GM12878 (cell line): ENCODE data around the gene WDR72. TPM values are rescaled to one million over a fixed set of nuclear protein-coding genes. Genes with fewer than 3 reads are reported as not detected.

Source experiments
- ATAC-seq: fragments of 200-7000 bp; cut with Tn5 transposase; 3 replicates; pipeline ENCODE4 v1.9.1; 2020; ENCODE audit warnings: mild to moderate bottlenecking, moderate library complexity
- BruUV-seq: library from RNA; stranded (reverse); fragments of 400-500 nt; replicated peaks from 2 replicates; lab custom pipeline; 2021; lab: Mats Ljungman, UMichigan
- CTCF ChIA-PET: fragments of 300-600 bp; sonication (Branson Sonifier 250); formaldehyde crosslinking; extraction: SDS; loops from one replicate; lab custom pipeline; 2021; ENCODE audit warnings: inconsistent platforms; lab: Yijun Ruan, JAX
- POLR2A ChIA-PET: fragments of 350-600 bp; formaldehyde crosslinking; extraction: SDS; loops from one replicate; lab custom pipeline; 2021; ENCODE audit warnings: inconsistent platforms; lab: Charles Lee
- RAD21 ChIA-PET: fragments of 300-600 bp; sonication (Branson Sonifier 250); formaldehyde crosslinking; loops from one replicate; lab custom pipeline; 2023; ENCODE audit warnings: antibody characterized with exemption; ENCODE audit not compliant: unreplicated experiment; lab: Charles Lee
- SMC1A ChIA-PET: fragments of 300-600 bp; sonication (Branson Sonifier 250); formaldehyde crosslinking; loops from one replicate; lab custom pipeline; 2023; ENCODE audit not compliant: unreplicated experiment, uncharacterized antibody; lab: Charles Lee
- DNase-seq: peaks from one replicate; pipeline ENCODE4 v3.0.0-alpha.2; 2011; ENCODE audit warnings: low read depth, low spot score
- FAIRE-seq: peaks from 3 replicates; lab custom pipeline; 2011; peaks lifted over from hg19 to GRCh38; lab: Jason Lieb, UNC
- H2AFZ ChIP-seq: 2 replicates; pipeline ENCODE4 v1.6.0; 2011; ENCODE audit warnings: low read depth, low read length, control low read depth; ENCODE audit not compliant: control insufficient read depth
- H3K27ac ChIP-seq: 2 replicates; pipeline ENCODE4 v1.5.1; 2011; ENCODE audit warnings: control low read depth; ENCODE audit not compliant: control insufficient read depth, insufficient read depth
- H3K27me3 ChIP-seq, 2 experiments: replicated peaks in 1 of 2; 2 replicates each; pipeline versions ENCODE4 v1.6.0 to v1.6.1; 2011; ENCODE audit warnings: low read length in 1 of 2; ENCODE audit not compliant: control insufficient read depth in 2 of 2, insufficient read depth in 2 of 2
- H3K36me3 ChIP-seq, 2 experiments: 2 replicates each; pipeline ENCODE4 v1.5.1; 2011; ENCODE audit warnings: low read length in 1 of 2; ENCODE audit not compliant: control insufficient read depth in 2 of 2, insufficient read depth in 2 of 2
- H3K4me1 ChIP-seq: 2 replicates; pipeline ENCODE4 v1.6.1; 2011; ENCODE audit warnings: mild to moderate bottlenecking, low read length, moderate library complexity, mixed read lengths; ENCODE audit not compliant: control insufficient read depth, insufficient read depth
- H3K4me2 ChIP-seq: 2 replicates; pipeline ENCODE4 v1.6.0; 2011; ENCODE audit warnings: control low read depth; ENCODE audit not compliant: control insufficient read depth, insufficient read depth
- H3K4me3 ChIP-seq: fragments of 200-600 bp; sonication (generic); 2 replicates; pipeline ENCODE4 v1.5.1; 2016
- H3K79me2 ChIP-seq: 2 replicates; pipeline ENCODE4 v1.6.0; 2011; ENCODE audit warnings: low read length; ENCODE audit not compliant: control insufficient read depth, insufficient read depth
- H3K9ac ChIP-seq: 2 replicates; pipeline ENCODE4 v1.8.0; 2011; ENCODE audit warnings: low read length, control low read depth, mixed read lengths; ENCODE audit not compliant: control insufficient read depth, insufficient read depth
- H3K9me3 ChIP-seq: replicated peaks from 3 replicates; pipeline ENCODE4 v1.5.1; 2011; ENCODE audit warnings: mild to moderate bottlenecking, low read length; ENCODE audit not compliant: control insufficient read depth, insufficient read depth
- H4K20me1 ChIP-seq: 2 replicates; pipeline ENCODE4 v1.6.0; 2011; ENCODE audit not compliant: control insufficient read depth, insufficient read depth
- ASH2L ChIP-seq: fragments of 300-600, 200-600 bp; sonication (generic); IDR thresholded peaks from 2 replicates; pipeline ENCODE4 v1.6.1; 2017; ENCODE audit warnings: low read depth, mild to moderate bottlenecking, borderline replicate concordance
- FOXK2 ChIP-seq: fragments of 450-650 bp; IDR thresholded peaks from 2 replicates; pipeline ENCODE4 v1.6.1; 2017; ENCODE audit warnings: mild to moderate bottlenecking, moderate library complexity
- IRF4 ChIP-seq: IDR thresholded peaks from 2 replicates; pipeline ENCODE4 v1.6.1; 2011; ENCODE audit warnings: low read depth, low read length
- PAX5 ChIP-seq: IDR thresholded peaks from 2 replicates; pipeline ENCODE4 v1.6.1; 2011; ENCODE audit warnings: low read depth, low read length, borderline replicate concordance
- RAD51 ChIP-seq: fragments of 450-650 bp; IDR thresholded peaks from 2 replicates; pipeline ENCODE4 v1.6.1; 2016; ENCODE audit warnings: moderate library complexity, mild to moderate bottlenecking, inconsistent platforms
- RBBP5 ChIP-seq: fragments of 200-600 bp; sonication (generic); conservative IDR thresholded peaks from 2 replicates; pipeline ENCODE4 v1.6.1; 2016
- SMC3 ChIP-seq: IDR thresholded peaks from 2 replicates; pipeline ENCODE4 v1.6.1; 2011; ENCODE audit warnings: low read length, improper control_type of control experiment, borderline replicate concordance
- SUZ12 ChIP-seq: fragments of 200-600 bp; sonication (generic); IDR thresholded peaks from one replicate; pipeline ENCODE4 v1.6.1; 2018; ENCODE audit warnings: antibody characterized with exemption, mild to moderate bottlenecking; ENCODE audit not compliant: unreplicated experiment
- TBL1XR1 ChIP-seq: IDR thresholded peaks from 2 replicates; pipeline ENCODE4 v1.6.1; 2012; ENCODE audit warnings: low read depth, low read length, improper control_type of control experiment
- TCF12 ChIP-seq: IDR thresholded peaks from 2 replicates; pipeline ENCODE4 v1.6.1; 2011; ENCODE audit warnings: low read depth, mild to moderate bottlenecking, low read length
- TCF3 ChIP-seq: IDR thresholded peaks from 2 replicates; pipeline ENCODE4 v1.6.1; 2012; ENCODE audit warnings: low read depth, mild to moderate bottlenecking, low read length, borderline replicate concordance; ENCODE audit not compliant: insufficient read depth
- ZSCAN29 ChIP-seq: fragments of 450-650 bp; IDR thresholded peaks from 2 replicates; pipeline ENCODE4 v1.6.1; 2017; ENCODE audit warnings: mild to moderate bottlenecking, moderate library complexity
- WGBS: methylation state at CpG from one replicate; pipeline ENCODE4 v1.1.6; 2016; ENCODE audit warnings: low lambda C conversion rate; ENCODE audit not compliant: insufficient replicate concordance, insufficient coverage; ENCODE audit errors: missing lambda C conversion rate; 5-methylcytosine and 5-hydroxymethylcytosine counted together
- in situ Hi-C: fragments of 300-500 bp; cut with MboI; formaldehyde crosslinking; loops from 9 replicates; pipeline ENCODE4 v1.14.3; 2018; ENCODE audit warnings: mixed read lengths
- intact Hi-C: fragments of 100-400 bp; cut with micrococcal nuclease; formaldehyde crosslinking; loops from one replicate; pipeline ENCODE4 v1.14.2; 2022; ENCODE audit not compliant: unreplicated experiment
- polyA plus RNA-seq, 11 experiments: library from polyadenylated mRNA; depleted of rRNA in 4 of 11; unstranded in 6 of 11; stranded (reverse) in 5 of 11; fragments of >200 nt; fragmentation: Nextera tagmentation in 4 of 11; fragmentation: Illumina TruSeq in 1 of 11; extraction: Ambion mirVana in 4 of 11; extraction: Trizol in 1 of 11; gene quantifications; 1 replicate in 1 of 11; 2 replicates in 10 of 11; pipeline versions ENCODE4 v1.2.1 to v1.2.3, GENCODE V29; 2011 to 2016; ENCODE audit warnings: inconsistent platforms in 2 of 11, missing spikeins in 2 of 11, low read depth in 1 of 11
- total RNA-seq, 4 experiments: library from RNA; depleted of rRNA in 3 of 4; stranded (reverse); fragments of >200 nt in 3 of 4; fragmentation: Illumina TruSeq in 1 of 4; extraction: Trizol in 1 of 4; gene quantifications; 2 replicates each; pipeline versions ENCODE4 v1.2.1 to v1.2.3, GENCODE V29; 2013 to 2021
- TF ChIP-seq, protein P1 (sequence below): fragments of 450-650 bp; formaldehyde crosslinking; IDR thresholded peaks from 2 replicates; pipeline ENCODE4 v1.4.0; 2022; ENCODE audit warnings: mild to moderate bottlenecking, moderate library complexity

WDR72 gene
- total and polyA plus RNA-seq, 10 of the 15 experiments (the other 5 are each of a cell fraction or from before 2014, with no cell fraction given): 0.03 TPM; not detected in 9

DNA sequence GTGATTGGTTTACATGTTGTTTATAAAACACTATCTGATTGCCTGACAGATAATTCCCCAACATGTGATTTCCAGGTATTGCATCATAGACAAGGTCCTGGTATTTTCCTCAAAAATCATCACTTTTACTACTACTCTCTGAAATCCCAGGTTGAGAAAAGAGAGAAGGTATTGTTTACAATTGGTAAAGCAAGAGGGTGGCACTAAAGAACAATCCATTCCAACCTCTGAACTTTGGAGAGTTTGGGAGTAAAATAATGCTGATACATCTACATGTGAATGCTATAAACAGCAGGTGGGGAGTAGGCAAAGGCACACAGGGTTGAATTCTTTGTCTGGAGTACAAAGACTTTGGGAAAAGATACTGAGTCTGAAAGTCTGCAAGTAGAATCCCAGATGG, 134.2 kb downstream of the WDR72 start:
- CTCF ChIA-PET: no interaction called here
- H3K9me3 ChIP-seq: no peaks in the 10 kb centered on the region
- FAIRE-seq (no peak), DNase-seq (no peak), ATAC-seq (no peak)
- no peak for TF ChIP-seq TCF3
- POLR2A ChIA-PET: no interaction called here
- H3K27me3 ChIP-seq: no peaks in the 10 kb centered on the region
- H2AFZ ChIP-seq: no peak overlapping the region
- RAD21 ChIA-PET: no interaction called here
- H3K27ac ChIP-seq: no peak overlapping the region
- SMC1A ChIA-PET: no interaction called here
- intact Hi-C loops: no loop called here
- no peaks in the 10 kb centered on the region for H3K4me1 ChIP-seq
- in situ Hi-C loops: no loop called here
- no TSS peak for BruUV-seq
- no peak overlapping the region for H3K4me2 ChIP-seq
- no peaks in the 10 kb centered on the region for H4K20me1 ChIP-seq
- H3K36me3 ChIP-seq: no peaks in the 10 kb centered on the region
- H3K4me3 ChIP-seq: no peak overlapping the region
- H3K9ac ChIP-seq: no peak overlapping the region
- H3K79me2 ChIP-seq: no peaks in the 10 kb centered on the region

DNA sequence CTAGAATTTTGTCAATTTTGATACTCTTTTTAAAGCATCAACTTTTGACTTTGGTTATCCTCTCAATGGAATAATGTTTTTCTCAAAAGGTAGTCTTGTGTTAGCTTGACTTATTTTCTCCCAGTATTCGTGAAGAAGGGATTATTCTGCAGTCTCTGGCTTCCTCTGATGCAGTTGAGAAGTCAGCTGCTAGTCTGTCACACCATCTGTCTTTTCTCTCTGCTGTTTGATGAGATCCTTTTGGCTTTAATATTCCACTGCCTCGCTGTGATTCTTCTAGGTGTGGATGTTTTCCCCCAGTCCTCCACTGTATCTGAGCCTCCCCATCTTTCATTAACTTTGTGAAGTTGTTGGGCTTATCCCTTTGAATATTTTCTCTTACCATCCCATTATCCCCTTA, 141.0 kb downstream of the WDR72 start:
- Histone ChIP-seq H3K27ac (no peak overlapping the region), H2AFZ (no peak overlapping the region), H3K4me2 (no peak overlapping the region), H3K4me1 (no peaks in the 10 kb centered on the region), H3K79me2 (no peaks in the 10 kb centered on the region), H3K4me3 (no peak overlapping the region), H3K36me3 (no peaks in the 10 kb centered on the region), H3K9ac (no peak overlapping the region), H3K27me3 (no peaks in the 10 kb centered on the region), H4K20me1 (no peaks in the 10 kb centered on the region), H3K9me3 (no peaks in the 10 kb centered on the region)
- intact Hi-C loops: no loop called here
- in situ Hi-C loops: no loop called here
- FAIRE-seq (no peak), ATAC-seq (no peak), DNase-seq (no peak)
- no TSS peak for BruUV-seq
- CTCF ChIA-PET: no interaction called here
- POLR2A ChIA-PET: no interaction called here
- RAD21 ChIA-PET: no interaction called here
- SMC1A ChIA-PET: no interaction called here
- WGBS: 0% methylated on average over 2 of the region's 2 CpGs
- TF ChIP-seq SMC3: no peak
- no peak for TF ChIP-seq RAD51
- no peak for TF ChIP-seq RBBP5
- TF ChIP-seq ZSCAN29: no peak
- no peak for TF ChIP-seq ASH2L
- TF ChIP-seq FOXK2: no peak
- no peak for TF ChIP-seq IRF4
- no peak for TF ChIP-seq PAX5
- TF ChIP-seq SUZ12: no peak
- TF ChIP-seq TBL1XR1: no peak
- TF ChIP-seq, protein P1, sequence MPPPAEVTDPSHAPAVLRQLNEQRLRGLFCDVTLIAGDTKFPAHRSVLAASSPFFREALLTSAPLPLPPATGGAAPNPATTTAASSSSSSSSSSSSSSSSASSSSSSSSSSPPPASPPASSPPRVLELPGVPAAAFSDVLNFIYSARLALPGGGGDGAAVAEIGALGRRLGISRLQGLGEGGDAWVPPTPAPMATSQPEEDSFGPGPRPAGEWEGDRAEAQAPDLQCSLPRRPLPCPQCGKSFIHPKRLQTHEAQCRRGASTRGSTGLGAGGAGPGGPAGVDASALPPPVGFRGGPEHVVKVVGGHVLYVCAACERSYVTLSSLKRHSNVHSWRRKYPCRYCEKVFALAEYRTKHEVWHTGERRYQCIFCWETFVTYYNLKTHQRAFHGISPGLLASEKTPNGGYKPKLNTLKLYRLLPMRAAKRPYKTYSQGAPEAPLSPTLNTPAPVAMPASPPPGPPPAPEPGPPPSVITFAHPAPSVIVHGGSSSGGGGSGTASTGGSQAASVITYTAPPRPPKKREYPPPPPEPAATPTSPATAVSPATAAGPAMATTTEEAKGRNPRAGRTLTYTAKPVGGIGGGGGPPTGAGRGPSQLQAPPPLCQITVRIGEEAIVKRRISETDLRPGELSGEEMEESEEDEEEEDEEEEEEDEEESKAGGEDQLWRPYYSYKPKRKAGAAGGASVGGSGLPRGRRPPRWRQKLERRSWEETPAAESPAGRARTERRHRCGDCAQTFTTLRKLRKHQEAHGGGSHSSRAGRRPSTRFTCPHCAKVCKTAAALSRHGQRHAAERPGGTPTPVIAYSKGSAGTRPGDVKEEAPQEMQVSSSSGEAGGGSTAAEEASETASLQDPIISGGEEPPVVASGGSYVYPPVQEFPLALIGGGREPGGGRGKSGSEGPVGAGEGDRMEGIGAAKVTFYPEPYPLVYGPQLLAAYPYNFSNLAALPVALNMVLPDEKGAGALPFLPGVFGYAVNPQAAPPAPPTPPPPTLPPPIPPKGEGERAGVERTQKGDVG (CRISPR knock-in tag): no peak
- TF ChIP-seq TCF12: no peak
